CD4-positive, alpha-beta T cell treated with Interleukin-12 subunit alpha and Interleukin-12 subunit beta, for 1 hour (primary cell): ENCODE data around the gene THOC6.
"Not testable (repeated sequence)": the region's sequence is repeated elsewhere in the genome, so short reads cannot be mapped to it uniquely, and the experiment has no call there.

ENCODE experiments used
- DNase-seq: peaks from one replicate; pipeline ENCODE4 v3.0.0-alpha.2; 2020

Gene THOC6

GRCh38 chr16:3057181-3058138 is 33.6 kb downstream of the THOC6 start:
- no peak for DNase-seq

GRCh38 chr16:3058139-3059030 is 34.5 kb downstream of the THOC6 start:
- peak; percentile 57 for DNase-seq

GRCh38 chr16:3059041-3059722 is 35.3 kb downstream of the THOC6 start:
- DNase-seq, result peak; percentile 90

- DNase-seq, result no peak
Measured at GRCh38 chr16:3059723-3060242, 35.9 kb downstream of the THOC6 start.

- DNase-seq, result no peak
Measured at GRCh38 chr16:3060339-3061127, 36.7 kb downstream of the THOC6 start.

GRCh38 chr16:3062553-3062952 is 38.7 kb downstream of the THOC6 start:
- no peak for DNase-seq

- no peak for DNase-seq
Measured at GRCh38 chr16:3063625-3064386, 40.0 kb downstream of the THOC6 start.

- peak; percentile 87 for DNase-seq
Measured at GRCh38 chr16:3065069-3065741, 41.4 kb downstream of the THOC6 start, which contains the start of gene IL32. IL32 (plus strand) TSS chr16:3065640; CDS start chr16:3065812, 172 bp downstream.

GRCh38 chr16:3065742-3066439 is 42.1 kb downstream of the THOC6 start:
- no peak for DNase-seq

- DNase-seq, result no peak
Measured at GRCh38 chr16:3066440-3066748, 42.6 kb downstream of the THOC6 start.

GRCh38 chr16:3068487-3068886 is 44.7 kb downstream of the THOC6 start:
- no peak for DNase-seq

- DNase-seq, result not testable (repeated sequence)
Measured at GRCh38 chr16:3069146-3069545, 45.3 kb downstream of the THOC6 start.

GRCh38 chr16:3070608-3071111 is 46.8 kb downstream of the THOC6 start:
- peak; percentile 54 for DNase-seq

GRCh38 chr16:3071655-3072054 is 47.8 kb downstream of the THOC6 start:
- DNase-seq, result peak; percentile 51

GRCh38 chr16:3072148-3072547 is 48.3 kb downstream of the THOC6 start:
- peak; percentile 62 for DNase-seq

GRCh38 chr16:3072576-3073263 is 48.9 kb downstream of the THOC6 start:
- peak; percentile 61 for DNase-seq

GRCh38 chr16:3073448-3073847 is 49.6 kb downstream of the THOC6 start:
- no peak for DNase-seq

GRCh38 chr16:3074860-3075522 is 51.2 kb downstream of the THOC6 start:
- DNase-seq, result peak; percentile 88
